ENCODE data around the gene ABHD16A. TPM values are rescaled to one million over a fixed set of nuclear protein-coding genes. Genes with fewer than 3 reads are reported as not detected.
A peak's percentile ranks its signal among the peaks of the same experiment; 100 is the strongest.

ABHD16A gene
- total and polyA plus RNA-seq, 2 of the 13 experiments (the other 11 are each of a cell fraction or from before 2014, with no cell fraction given): 43.5 to 45.4 TPM

DNA sequence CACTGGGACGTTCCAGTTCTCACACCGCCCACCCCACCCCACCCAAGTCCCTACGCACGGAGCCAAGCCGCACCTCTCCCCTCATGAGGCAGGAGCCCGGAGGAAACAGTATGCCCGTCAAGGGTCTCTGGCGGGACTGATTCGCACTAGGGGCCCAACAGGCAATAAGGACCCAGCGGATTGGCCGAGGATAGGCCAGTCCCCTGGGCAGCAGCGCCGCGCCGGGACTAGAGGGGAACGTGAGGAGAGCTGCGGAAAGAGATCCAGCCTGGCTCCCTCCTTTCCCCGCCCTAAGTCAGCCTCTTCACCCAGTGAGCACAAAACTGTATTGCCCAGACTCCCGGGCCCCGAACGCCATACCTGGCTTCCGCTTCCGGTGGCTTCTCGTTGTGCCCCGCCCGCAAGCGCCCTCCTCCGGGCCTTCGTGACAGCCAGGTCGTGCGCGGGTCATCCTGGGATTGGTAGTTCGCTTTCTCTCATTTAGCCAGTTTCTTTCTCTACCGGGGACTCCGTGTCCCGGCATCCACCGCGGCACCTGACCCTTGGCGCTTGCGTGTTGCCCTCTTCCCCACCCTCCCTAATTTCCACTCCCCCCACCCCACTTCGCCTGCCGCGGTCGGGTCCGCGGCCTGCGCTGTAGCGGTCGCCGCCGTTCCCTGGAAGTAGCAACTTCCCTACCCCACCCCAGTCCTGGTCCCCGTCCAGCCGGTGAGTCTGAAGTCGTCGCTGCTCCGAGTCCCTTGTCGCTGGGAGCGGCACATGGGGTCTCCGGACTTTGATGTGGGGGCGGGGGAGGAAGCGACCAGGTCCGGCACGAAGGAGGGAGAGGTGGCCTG, 37.4 kb downstream of the ABHD16A start, which contains the start of gene CSNK2B (continued):
- no peak for TF ChIP-seq IKZF4 (CRISPR knock-in tag; IDR thresholded peaks at IDR 0.05; ENCODE audit: borderline replicate concordance, low read depth, not compliant biosample characterization)
- TF ChIP-seq, protein P1, sequence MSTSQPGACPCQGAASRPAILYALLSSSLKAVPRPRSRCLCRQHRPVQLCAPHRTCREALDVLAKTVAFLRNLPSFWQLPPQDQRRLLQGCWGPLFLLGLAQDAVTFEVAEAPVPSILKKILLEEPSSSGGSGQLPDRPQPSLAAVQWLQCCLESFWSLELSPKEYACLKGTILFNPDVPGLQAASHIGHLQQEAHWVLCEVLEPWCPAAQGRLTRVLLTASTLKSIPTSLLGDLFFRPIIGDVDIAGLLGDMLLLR (CRISPR knock-in tag; IDR thresholded peaks at IDR 0.05): peak; percentile 74; the same call in 1 of the 2 replicates
- TF ChIP-seq GATAD1 (CRISPR knock-in tag; IDR thresholded peaks at IDR 0.05): peak; percentile 92
- TF ChIP-seq MAX (IDR thresholded peaks at IDR 0.05): peak; percentile 69
- 0 out of 2 replicates have a peak, but pooled peaks have one; percentile 13 for TF ChIP-seq RFX3 (CRISPR knock-in tag; IDR thresholded peaks at IDR 0.05)
- peak; percentile 72; the same call in 1 of the 2 replicates for TF ChIP-seq NFE2L1 (CRISPR knock-in tag; IDR thresholded peaks at IDR 0.05; ENCODE audit: borderline replicate concordance)
- peak; percentile 71 for TF ChIP-seq ATF7-NPFF (CRISPR knock-in tag; IDR thresholded peaks at IDR 0.05; ENCODE audit: low read depth)
- no peak for TF ChIP-seq ZNF251 (CRISPR knock-in tag; IDR thresholded peaks at IDR 0.05)
- TF ChIP-seq PHB2 (IDR thresholded peaks at IDR 0.05; ENCODE audit: partially characterized antibody): no peak
- TF ChIP-seq SNAI1 (CRISPR knock-in tag; IDR thresholded peaks at IDR 0.05; ENCODE audit: borderline replicate concordance): peak; percentile 16
- TF ChIP-seq FOXP1 (IDR thresholded peaks at IDR 0.05): no peak
- peak; percentile 26; the same call in 1 of the 2 replicates for TF ChIP-seq FOXP1 (CRISPR knock-in tag; IDR thresholded peaks at IDR 0.05)
- TF ChIP-seq MEIS2 (CRISPR knock-in tag; IDR thresholded peaks at IDR 0.05): peak; percentile 84
- TF ChIP-seq, protein P2, sequence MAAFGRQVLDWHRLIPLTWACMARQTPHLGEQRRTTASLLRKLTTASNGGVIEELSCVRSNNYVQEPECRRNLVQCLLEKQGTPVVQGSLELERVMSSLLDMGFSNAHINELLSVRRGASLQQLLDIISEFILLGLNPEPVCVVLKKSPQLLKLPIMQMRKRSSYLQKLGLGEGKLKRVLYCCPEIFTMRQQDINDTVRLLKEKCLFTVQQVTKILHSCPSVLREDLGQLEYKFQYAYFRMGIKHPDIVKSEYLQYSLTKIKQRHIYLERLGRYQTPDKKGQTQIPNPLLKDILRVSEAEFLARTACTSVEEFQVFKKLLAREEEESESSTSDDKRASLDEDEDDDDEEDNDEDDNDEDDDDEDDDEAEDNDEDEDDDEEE (CRISPR knock-in tag; IDR thresholded peaks at IDR 0.05): no peak
- TF ChIP-seq HOXA3 (CRISPR knock-in tag; IDR thresholded peaks at IDR 0.05): peak; percentile 80; the same call in 1 of the 2 replicates
- TF ChIP-seq JARID2 (CRISPR knock-in tag; IDR thresholded peaks at IDR 0.05; ENCODE audit: insufficient replicate concordance): no peak
- TF ChIP-seq ZSCAN31 (CRISPR knock-in tag; IDR thresholded peaks at IDR 0.05; ENCODE audit: low read depth): peak; percentile 44; the same call in 1 of the 2 replicates
- TF ChIP-seq ZBTB38 (CRISPR knock-in tag; IDR thresholded peaks at IDR 0.05): no peak
- no peak; a peak in 1 of 4 replicates for TF ChIP-seq NR2F1 (CRISPR knock-in tag; IDR thresholded peaks at IDR 0.05)
- TF ChIP-seq, protein P3, sequence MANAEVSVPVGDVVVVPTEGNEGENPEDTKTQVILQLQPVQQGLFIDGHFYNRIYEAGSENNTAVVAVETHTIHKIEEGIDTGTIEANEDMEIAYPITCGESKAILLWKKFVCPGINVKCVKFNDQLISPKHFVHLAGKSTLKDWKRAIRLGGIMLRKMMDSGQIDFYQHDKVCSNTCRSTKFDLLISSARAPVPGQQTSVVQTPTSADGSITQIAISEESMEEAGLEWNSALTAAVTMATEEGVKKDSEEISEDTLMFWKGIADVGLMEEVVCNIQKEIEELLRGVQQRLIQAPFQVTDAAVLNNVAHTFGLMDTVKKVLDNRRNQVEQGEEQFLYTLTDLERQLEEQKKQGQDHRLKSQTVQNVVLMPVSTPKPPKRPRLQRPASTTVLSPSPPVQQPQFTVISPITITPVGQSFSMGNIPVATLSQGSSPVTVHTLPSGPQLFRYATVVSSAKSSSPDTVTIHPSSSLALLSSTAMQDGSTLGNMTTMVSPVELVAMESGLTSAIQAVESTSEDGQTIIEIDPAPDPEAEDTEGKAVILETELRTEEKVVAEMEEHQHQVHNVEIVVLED (CRISPR knock-in tag; IDR thresholded peaks at IDR 0.05; ENCODE audit: borderline replicate concordance): peak; percentile 81; the same call in 1 of the 2 replicates
- peak; percentile 73; the same call in 1 of the 2 replicates for TF ChIP-seq MIER3 (CRISPR knock-in tag; IDR thresholded peaks at IDR 0.05; ENCODE audit: borderline replicate concordance)
- no peak; the same call in 1 of the 2 replicates for TF ChIP-seq ZNF501 (CRISPR knock-in tag; IDR thresholded peaks at IDR 0.05)
- TF ChIP-seq SUZ12 (IDR thresholded peaks at IDR 0.05; ENCODE audit: low read depth, low read length): peak; percentile 92
- TF ChIP-seq ZNF33A (CRISPR knock-in tag; IDR thresholded peaks at IDR 0.05; ENCODE audit: borderline replicate concordance): peak; percentile 18; the same call in 1 of the 2 replicates
- no peak; the same call in none of the 2 replicates for TF ChIP-seq ZNF550 (CRISPR knock-in tag; IDR thresholded peaks at IDR 0.05; ENCODE audit: borderline replicate concordance)
